Measurements from ENCODE around the gene FAM156A.

DNA sequence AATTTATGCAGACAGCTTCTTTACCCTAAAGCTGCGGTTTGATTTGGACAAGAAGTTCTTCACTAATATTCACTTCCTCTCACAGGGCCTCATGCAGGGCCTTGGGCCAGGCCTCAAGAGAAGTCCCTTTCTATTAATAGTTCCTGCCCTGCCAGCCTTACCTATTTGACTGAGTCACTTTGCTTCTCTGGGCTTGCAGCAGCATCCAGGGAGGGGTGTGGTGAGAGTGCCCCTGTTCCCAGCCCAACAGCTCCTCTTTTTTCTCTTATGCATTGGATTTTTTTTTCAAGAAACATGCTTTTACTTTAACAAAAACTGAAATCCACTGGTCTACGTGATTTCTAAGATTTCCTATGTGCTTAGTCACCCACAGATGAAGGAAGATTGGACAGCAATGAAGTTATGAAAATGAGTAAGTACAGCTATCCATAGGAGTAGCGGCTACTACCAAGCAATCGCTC, 34.5 kb downstream of the FAM156A start:
- TF ChIP-seq, protein P1, sequence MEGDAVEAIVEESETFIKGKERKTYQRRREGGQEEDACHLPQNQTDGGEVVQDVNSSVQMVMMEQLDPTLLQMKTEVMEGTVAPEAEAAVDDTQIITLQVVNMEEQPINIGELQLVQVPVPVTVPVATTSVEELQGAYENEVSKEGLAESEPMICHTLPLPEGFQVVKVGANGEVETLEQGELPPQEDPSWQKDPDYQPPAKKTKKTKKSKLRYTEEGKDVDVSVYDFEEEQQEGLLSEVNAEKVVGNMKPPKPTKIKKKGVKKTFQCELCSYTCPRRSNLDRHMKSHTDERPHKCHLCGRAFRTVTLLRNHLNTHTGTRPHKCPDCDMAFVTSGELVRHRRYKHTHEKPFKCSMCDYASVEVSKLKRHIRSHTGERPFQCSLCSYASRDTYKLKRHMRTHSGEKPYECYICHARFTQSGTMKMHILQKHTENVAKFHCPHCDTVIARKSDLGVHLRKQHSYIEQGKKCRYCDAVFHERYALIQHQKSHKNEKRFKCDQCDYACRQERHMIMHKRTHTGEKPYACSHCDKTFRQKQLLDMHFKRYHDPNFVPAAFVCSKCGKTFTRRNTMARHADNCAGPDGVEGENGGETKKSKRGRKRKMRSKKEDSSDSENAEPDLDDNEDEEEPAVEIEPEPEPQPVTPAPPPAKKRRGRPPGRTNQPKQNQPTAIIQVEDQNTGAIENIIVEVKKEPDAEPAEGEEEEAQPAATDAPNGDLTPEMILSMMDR (IDR thresholded peaks at IDR 0.05), result no peak
- no peak for TF ChIP-seq POLR2A (IDR thresholded peaks at IDR 0.05)
